Measurements from ENCODE around the gene ACIN1.

ACIN1 gene

DNA sequence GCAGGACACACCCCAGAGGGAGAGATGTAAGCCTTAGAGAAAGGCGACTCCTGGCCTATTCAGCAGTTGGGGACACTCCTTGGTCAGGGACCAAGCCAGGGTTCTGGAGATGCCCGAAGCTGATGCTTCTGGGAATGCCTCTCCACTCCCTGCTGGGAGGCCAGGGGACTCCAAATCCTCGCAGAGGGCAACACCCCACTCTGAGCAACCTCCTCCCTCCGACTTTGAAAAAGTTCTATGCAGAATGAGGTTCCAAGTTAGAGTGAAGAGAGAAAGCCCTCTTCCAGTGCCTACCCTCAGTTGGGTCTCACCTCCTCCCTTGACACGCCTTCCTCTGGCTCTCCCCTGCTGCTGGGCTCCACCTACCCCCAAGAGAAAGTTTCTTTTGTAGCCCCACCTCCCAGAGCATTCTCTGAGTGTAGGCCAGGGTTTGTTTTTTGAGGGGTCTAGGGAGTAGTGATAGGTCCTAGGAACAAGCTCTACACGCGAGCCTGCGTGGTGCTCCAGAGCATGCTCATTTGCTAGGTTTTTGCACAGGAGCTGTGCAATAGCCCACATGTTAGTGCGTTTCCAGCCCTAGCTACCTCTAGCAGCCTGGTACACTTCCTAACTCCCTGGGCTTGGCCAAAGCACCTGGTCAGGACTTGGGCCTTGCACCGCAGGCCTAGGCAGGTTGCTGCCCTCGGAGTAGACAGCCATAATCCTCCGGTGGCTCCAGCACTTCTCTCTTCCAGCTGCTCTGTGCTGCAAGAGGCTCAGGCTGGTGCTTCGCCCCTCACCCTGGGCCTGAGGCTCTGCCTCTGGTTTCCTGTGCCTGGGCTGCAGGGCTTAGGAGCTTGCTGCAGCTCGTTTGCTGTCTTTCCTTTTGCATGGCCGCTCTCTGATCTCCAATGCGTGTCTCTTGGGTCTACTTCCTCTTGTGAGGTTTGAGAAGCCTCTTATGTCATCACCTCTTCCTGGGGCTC lies 24.7 kb upstream of the ACIN1 start:
- TF ChIP-seq CTCF (conservative IDR thresholded peaks at IDR 0.05; ENCODE audit: control insufficient read depth, insufficient read depth, low read depth, low read length) = no peak
- no peak overlapping the region for H3K4me3 ChIP-seq (ENCODE audit: control insufficient read depth, low read depth, low read length)
- DNase-seq (ENCODE audit: low read depth) = no peak

DNA sequence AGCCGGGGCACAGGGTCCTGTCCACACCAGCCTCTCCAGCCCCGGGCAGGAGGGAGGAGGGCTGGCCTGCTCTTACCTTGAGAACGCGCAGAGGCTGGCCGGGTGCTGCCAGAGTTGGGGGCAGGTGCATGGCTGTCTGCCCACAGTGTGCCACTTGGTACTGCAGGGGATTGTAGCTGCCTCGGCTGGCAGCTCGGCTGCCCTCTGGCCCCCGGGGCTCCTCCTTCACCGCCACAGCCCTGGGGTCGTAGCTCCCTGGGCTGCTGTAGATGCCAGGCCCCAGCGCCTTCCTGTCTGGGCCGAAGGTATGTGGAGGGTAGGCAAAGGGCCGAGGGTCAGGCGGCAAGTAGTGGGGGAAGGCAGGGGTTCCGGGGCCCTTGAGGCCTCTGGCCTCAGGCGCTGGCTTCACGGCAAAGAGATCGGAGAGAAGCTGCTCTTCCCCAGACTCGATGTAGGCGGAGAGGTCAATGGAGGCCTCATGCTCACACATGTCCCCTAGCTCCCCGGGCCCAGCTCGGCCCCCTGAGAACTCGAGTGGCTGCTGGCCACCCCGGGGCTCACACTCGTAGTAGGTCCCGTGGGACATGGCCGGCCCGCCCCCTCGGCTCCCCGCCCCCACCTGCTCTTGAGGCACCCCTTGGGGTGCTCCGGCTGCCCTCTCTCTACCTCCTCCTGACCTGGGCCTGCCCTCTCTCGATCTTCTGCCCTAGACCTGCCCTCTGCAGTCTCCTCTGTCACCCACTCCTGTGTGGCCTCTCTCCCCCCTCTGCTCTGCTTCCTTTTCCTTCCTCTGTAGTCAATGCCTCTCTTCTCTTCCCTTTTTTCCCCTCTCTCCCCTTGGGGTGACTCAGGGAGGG lies 23.8 kb upstream of the ACIN1 start, which contains the start of gene CEBPE:
TSS of gene CEBPE (minus strand) at position 750 of the 857 bp plus-strand sequence. CDS start at position 586, 164 bp downstream.
- no peak within 1 kb of the TSS for H3K4me3 ChIP-seq (ENCODE audit: control insufficient read depth, low read depth, low read length)
- TF ChIP-seq CTCF (conservative IDR thresholded peaks at IDR 0.05; ENCODE audit: control insufficient read depth, insufficient read depth, low read depth, low read length) = no peak
- DNase-seq (ENCODE audit: low read depth) = no peak

GRCh38 chr14:23117371-23118020 lies 22.6 kb upstream of the ACIN1 start:
- TF ChIP-seq CTCF (conservative IDR thresholded peaks at IDR 0.05; ENCODE audit: control insufficient read depth, insufficient read depth, low read depth, low read length) = no peak

DNA sequence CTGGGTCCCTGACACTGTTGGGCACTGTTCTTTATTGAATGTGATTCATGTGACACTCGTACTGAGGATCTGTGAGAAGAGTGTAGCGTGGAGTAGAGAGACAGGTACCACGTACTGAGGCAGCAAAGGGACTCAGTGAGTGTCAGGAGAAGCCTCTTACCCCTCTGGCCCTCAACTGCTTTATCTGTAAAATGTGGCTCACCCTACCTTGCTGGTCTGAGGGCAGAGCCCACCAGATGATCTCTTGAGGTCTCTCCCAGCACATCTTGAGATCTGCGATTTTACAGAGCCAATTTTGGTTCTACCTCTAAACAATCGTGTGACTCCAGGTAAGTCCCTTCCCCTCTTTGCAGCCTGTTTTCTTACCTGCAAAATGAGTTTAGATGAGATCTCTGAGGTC lies 21.0 kb upstream of the ACIN1 start:
- TF ChIP-seq CTCF (conservative IDR thresholded peaks at IDR 0.05; ENCODE audit: control insufficient read depth, insufficient read depth, low read depth, low read length) = no peak
- H3K4me3 ChIP-seq (ENCODE audit: control insufficient read depth, low read depth, low read length) = no peak overlapping the region
- no peak for DNase-seq (ENCODE audit: low read depth)

More at GRCh38 chr14:23117371-23118020, 22.6 kb upstream of the ACIN1 start:
- no peak for DNase-seq (ENCODE audit: low read depth)
- no peak overlapping the region for H3K4me3 ChIP-seq (ENCODE audit: control insufficient read depth, low read depth, low read length)

DNA sequence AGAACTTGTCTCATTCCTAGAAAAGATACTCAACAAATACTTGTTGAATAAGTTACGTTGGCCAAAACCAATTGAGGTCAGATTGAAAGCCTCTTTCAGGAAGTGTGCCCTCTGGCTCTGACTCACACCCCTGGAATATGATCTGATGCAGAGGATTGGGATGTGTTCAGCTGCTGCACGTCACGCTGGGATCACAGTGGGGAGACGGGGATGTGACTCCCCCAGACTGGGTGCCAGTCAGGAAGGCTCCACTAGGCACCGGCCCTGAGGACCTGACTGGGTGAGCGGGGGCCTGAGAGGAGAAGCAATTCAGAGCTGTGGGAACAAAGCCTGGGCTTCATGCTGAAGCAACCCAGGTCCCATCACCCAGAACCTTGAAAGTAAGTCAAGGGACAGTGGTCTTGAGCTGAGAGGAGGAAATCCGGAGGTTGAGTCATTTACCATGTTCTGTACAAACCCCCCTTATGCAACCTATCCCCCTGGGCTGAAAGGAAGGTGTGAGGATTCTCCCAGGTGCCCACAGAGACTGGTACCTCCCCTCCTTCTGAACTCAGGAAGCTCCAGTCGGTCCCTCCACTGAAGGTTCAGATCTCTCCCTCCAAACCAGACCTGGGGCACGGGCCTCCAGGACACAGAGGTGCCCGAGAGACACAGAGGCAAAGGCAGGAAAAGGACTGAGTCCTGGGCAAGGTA lies 20.2 kb upstream of the ACIN1 start:
- no peak for TF ChIP-seq CTCF (conservative IDR thresholded peaks at IDR 0.05; ENCODE audit: control insufficient read depth, insufficient read depth, low read depth, low read length)
- peak; percentile 98 for DNase-seq (ENCODE audit: low read depth)
- no peak overlapping the region for H3K4me3 ChIP-seq (ENCODE audit: control insufficient read depth, low read depth, low read length)

GRCh38 chr14:23114669-23115038 lies 19.7 kb upstream of the ACIN1 start:
- no peak for DNase-seq (ENCODE audit: low read depth)
- no peak overlapping the region for H3K4me3 ChIP-seq (ENCODE audit: control insufficient read depth, low read depth, low read length)
- peak; percentile 16 for TF ChIP-seq CTCF (conservative IDR thresholded peaks at IDR 0.05; ENCODE audit: control insufficient read depth, insufficient read depth, low read depth, low read length)

All from fibroblast of mammary gland (primary cell).